K562 (cell line): Measurements from ENCODE around the gene COL1A1. TPM values are rescaled to one million over a fixed set of nuclear protein-coding genes. Genes with fewer than 3 reads are reported as not detected.

Source experiments
- ATAC-seq: fragments of 200-7000 bp; cut with Tn5 transposase; 3 replicates; pipeline ENCODE4 v1.9.1; 2020; ENCODE audit warnings: moderate library complexity
- BruUV-seq: library from RNA; stranded (reverse); fragments of 400-500 nt; replicated peaks from 2 replicates; lab custom pipeline; 2021; lab: Mats Ljungman, UMichigan
- CTCF ChIA-PET: fragments of 300-600 bp; formaldehyde crosslinking; extraction: SDS; loops from one replicate; lab custom pipeline; 2021; ENCODE audit warnings: low intra/inter-chr PET ratio; lab: Yijun Ruan, JAX
- POLR2A ChIA-PET: fragments of 300-600, 350-650 bp; sonication (Branson Sonifier 250); formaldehyde crosslinking; extraction: SDS; loops from one replicate; lab custom pipeline; 2021; ENCODE audit warnings: antibody characterized with exemption, inconsistent platforms; lab: Yijun Ruan, JAX
- DNase-seq, 4 experiments: peaks; one replicate each; pipeline versions ENCODE4 v3.0.0 to v3.0.0-alpha.2; 2011 to 2018; ENCODE audit warnings: low spot score in 3 of 4, mixed read lengths in 3 of 4; ENCODE audit errors: extremely low read depth in 1 of 4
- FAIRE-seq: peaks from 2 replicates; lab custom pipeline; 2011; peaks lifted over from hg19 to GRCh38; lab: Jason Lieb, UNC
- H2AFZ ChIP-seq: 2 replicates; pipeline ENCODE4 v1.6.0; 2011; ENCODE audit warnings: low read depth, low read length, control low read depth, inconsistent platforms
- H3K27ac ChIP-seq: fragments of 200-600 bp; 3 replicates; pipeline ENCODE4 v1.8.0; 2011; ENCODE audit warnings: low read depth, mild to moderate bottlenecking, control low read depth, inconsistent platforms, low read length, moderate library complexity, mixed read lengths; ENCODE audit errors: extremely low read depth
- H3K27me3 ChIP-seq, 2 experiments: fragments of 300-600 bp in 1 of 2; 2 replicates in 1 of 2; 3 replicates in 1 of 2; pipeline versions ENCODE4 v1.6.0 to v1.8.0; 2011; ENCODE audit warnings: inconsistent platforms in 2 of 2, low read length in 2 of 2, mild to moderate bottlenecking in 1 of 2, mixed read lengths in 1 of 2, moderate library complexity in 1 of 2; ENCODE audit not compliant: control insufficient read depth in 2 of 2, insufficient read depth in 2 of 2
- H3K36me3 ChIP-seq: fragments of 300-600 bp; 3 replicates; pipeline ENCODE4 v1.8.0; 2011; ENCODE audit warnings: mild to moderate bottlenecking, low read length, inconsistent platforms; ENCODE audit not compliant: control insufficient read depth, insufficient read depth
- H3K4me1 ChIP-seq, 2 experiments: fragments of 200-600 bp in 1 of 2; replicated peaks in 1 of 2; 2 replicates in 1 of 2; 3 replicates in 1 of 2; pipeline versions ENCODE4 v1.5.1 to v1.8.0; 2011; ENCODE audit warnings: inconsistent platforms in 2 of 2, low read length in 2 of 2, mild to moderate bottlenecking in 1 of 2, mixed read lengths in 1 of 2, moderate library complexity in 1 of 2; ENCODE audit not compliant: control insufficient read depth in 2 of 2, insufficient read depth in 2 of 2
- H3K4me2 ChIP-seq: 2 replicates; pipeline ENCODE4 v1.6.1; 2011; ENCODE audit warnings: low read length, control low read depth, inconsistent platforms, mixed read lengths; ENCODE audit not compliant: insufficient read depth
- H3K4me3 ChIP-seq: fragments of 200-600 bp; sonication (generic), shearing (Covaris generic); 2 replicates; pipeline ENCODE4 v1.5.1; 2016; ENCODE audit warnings: control low read depth, inconsistent platforms
- H3K79me2 ChIP-seq: fragments of 200-600 bp; 3 replicates; pipeline ENCODE4 v1.8.0; 2011; ENCODE audit warnings: low read length, inconsistent platforms; ENCODE audit not compliant: control insufficient read depth, insufficient read depth
- H3K9ac ChIP-seq, 2 experiments: 2 replicates each; pipeline versions ENCODE4 v1.6.0 to v1.6.1; 2011; ENCODE audit warnings: low read depth in 2 of 2, low read length in 2 of 2, control low read depth in 1 of 2, inconsistent platforms in 1 of 2, mild to moderate bottlenecking in 1 of 2, mixed read lengths in 1 of 2; ENCODE audit not compliant: insufficient read depth in 1 of 2
- H3K9me1 ChIP-seq: one replicate; pipeline ENCODE4 v1.6.0; 2011; ENCODE audit warnings: inconsistent platforms, mild to moderate bottlenecking, low read length, moderate library complexity; ENCODE audit not compliant: control insufficient read depth, insufficient read depth
- H3K9me3 ChIP-seq: replicated peaks from 2 replicates; pipeline ENCODE4 v1.5.1; 2011; ENCODE audit warnings: low read depth, low read length, inconsistent platforms; ENCODE audit not compliant: control insufficient read depth, insufficient read depth
- H4K20me1 ChIP-seq: replicated peaks from 2 replicates; pipeline ENCODE4 v1.6.1; 2011; ENCODE audit warnings: low read length, inconsistent platforms, mixed read lengths; ENCODE audit not compliant: control insufficient read depth, insufficient read depth
- CREM ChIP-seq: IDR thresholded peaks from 2 replicates; pipeline ENCODE4 v1.6.1; 2014; ENCODE audit warnings: antibody characterized with exemption, low read depth
- FOXK2 ChIP-seq, 2 experiments: fragments of 450-650 bp; IDR thresholded peaks in 1 of 2; conservative IDR thresholded peaks in 1 of 2; 2 replicates each; pipeline ENCODE4 v1.6.1; 2016; ENCODE audit warnings: low read depth in 2 of 2, mild to moderate bottlenecking in 1 of 2
- HDAC3 ChIP-seq: fragments of 450-650 bp; IDR thresholded peaks from 2 replicates; pipeline ENCODE4 v1.6.1; 2018; ENCODE audit warnings: borderline replicate concordance, mild to moderate bottlenecking, moderate library complexity; ENCODE audit not compliant: partially characterized antibody
- ZNF174 ChIP-seq: fragments of 250-450 bp; sonication (Bioruptor Pico); IDR thresholded peaks from 2 replicates; pipeline ENCODE4 v1.4.0; 2020; ENCODE audit warnings: mild to moderate bottlenecking
- WGBS: fragments of 100-300 bp; shearing (Covaris generic); methylation state at CpG from one replicate; pipeline ENCODE4 v1.1.6; 2016; ENCODE audit warnings: low coverage, mixed read lengths; ENCODE audit not compliant: insufficient coverage; ENCODE audit errors: missing lambda C conversion rate; 5-methylcytosine and 5-hydroxymethylcytosine counted together
- in situ Hi-C: fragments of 300-500 bp; cut with MboI; formaldehyde crosslinking; loops from 4 replicates; pipeline ENCODE4 v1.15.0; 2018; ENCODE audit warnings: inconsistent platforms, mixed read lengths
- intact Hi-C: fragments of 100-400 bp; cut with micrococcal nuclease; formaldehyde crosslinking; loops from 2 replicates; pipeline ENCODE4 v1.14.2; 2022
- polyA plus RNA-seq, 8 experiments: library from polyadenylated mRNA; depleted of rRNA in 4 of 8; stranded (reverse) in 5 of 8; unstranded in 3 of 8; fragments of >200 nt; fragmentation: Nextera tagmentation in 2 of 8; fragmentation: Illumina TruSeq in 1 of 8; extraction: Ambion mirVana in 2 of 8; extraction: Trizol in 1 of 8; gene quantifications; 2 replicates each; pipeline versions ENCODE4 v1.2.1 to v1.2.3, GENCODE V29; 2011 to 2014; ENCODE audit warnings: inconsistent platforms in 1 of 8, missing spikeins in 1 of 8
- total RNA-seq, 7 experiments: library from RNA; depleted of rRNA in 6 of 7; stranded (reverse); fragments of >200 nt in 6 of 7; fragmentation: Illumina TruSeq in 2 of 7; extraction: Trizol in 2 of 7; gene quantifications; 2 replicates each; pipeline versions ENCODE4 v1.2.1 to v1.2.3, GENCODE V29; 2011 to 2021; ENCODE audit warnings: low replicate concordance in 1 of 7
- TF ChIP-seq, protein P1 (sequence below): sonication (generic); formaldehyde crosslinking; IDR thresholded peaks from 2 replicates; pipeline ENCODE4 v1.9.0; 2022; ENCODE audit warnings: mild to moderate bottlenecking, missing genetic modification reagents
- TF ChIP-seq, protein P2 (sequence below): sonication (generic); formaldehyde crosslinking; IDR thresholded peaks from 2 replicates; pipeline ENCODE4 v1.5.0; 2020; ENCODE audit warnings: missing genetic modification reagents
- TF ChIP-seq, protein P3 (sequence below), 2 experiments: fragments of 450-650 bp; conservative IDR thresholded peaks; 2 replicates each; pipeline ENCODE4 v1.6.1; 2017; ENCODE audit warnings: mild to moderate bottlenecking in 2 of 2, moderate library complexity in 2 of 2

Gene COL1A1
- total and polyA plus RNA-seq, 9 of the 15 experiments (the other 6 are each of a cell fraction or from before 2014, with no cell fraction given), result 0.04 to 3.4 (median 0.18) TPM

DNA sequence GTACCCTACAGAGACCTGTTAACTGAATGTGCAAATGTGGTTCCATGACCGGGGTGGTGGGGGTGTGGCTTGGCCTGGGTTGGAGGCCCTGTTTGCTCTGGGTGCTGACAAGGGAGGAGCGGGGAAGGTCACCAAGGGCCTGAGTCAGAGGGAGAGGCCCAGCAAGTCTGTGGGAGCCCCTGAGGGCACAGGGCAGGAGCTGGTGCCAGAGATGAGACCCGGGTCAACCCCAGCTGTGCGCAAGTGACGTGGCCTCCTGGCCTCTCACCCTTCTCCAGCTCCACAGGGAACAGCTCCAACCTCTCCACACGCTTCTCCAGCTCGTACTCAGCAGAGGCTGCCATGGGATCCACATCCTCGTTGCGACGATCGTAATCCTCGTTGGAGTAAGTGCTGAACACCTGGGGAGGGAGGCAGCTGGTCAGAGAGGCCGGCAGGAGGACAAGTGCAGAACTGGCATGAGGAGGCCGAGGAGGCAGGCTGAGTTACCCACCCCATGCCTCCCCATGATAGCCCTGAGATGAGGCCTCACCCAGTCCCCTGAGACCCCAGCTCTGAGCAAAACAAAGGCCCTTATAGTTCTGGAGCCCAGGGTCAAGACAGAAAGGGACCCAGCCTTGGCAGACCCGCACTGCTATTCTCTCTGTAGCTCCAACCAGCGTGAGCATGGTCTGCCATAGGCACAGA lies 56.4 kb downstream of the COL1A1 start:
- CTCF ChIA-PET, result no interaction called here
- H3K9ac ChIP-seq, result peak overlapping the region in 1 of 2 experiments; percentile 77; a peak in 2 of 4 replicates
- H3K9me3 ChIP-seq, result no peaks in the 10 kb centered on the region
- in situ Hi-C loops, result no loop called here
- H3K79me2 ChIP-seq, result peaks cover 77% of the 10 kb centered on the region
- H3K27me3 ChIP-seq, result no peaks in the 10 kb centered on the region
- POLR2A ChIA-PET, result interaction anchor here (0.5 to 1.1 kb wide), 3 partner anchors 9 to 1603 kb away, joined by 3 to 5 read pairs (median 3); no protein-coding TSS in a partner anchor
- H3K9me1 ChIP-seq, result peaks cover 14% of the 10 kb centered on the region
- peaks cover 19% of the 10 kb centered on the region for H4K20me1 ChIP-seq
- no peak for FAIRE-seq
- H3K4me2 ChIP-seq, result no peak overlapping the region
- no peak overlapping the region for H2AFZ ChIP-seq
- peaks cover 80% of the 10 kb centered on the region for H3K36me3 ChIP-seq
- no peak for ATAC-seq
- H3K27ac ChIP-seq, result no peak overlapping the region
- BruUV-seq, result no TSS peak
- no peak overlapping the region for H3K4me3 ChIP-seq
- TF ChIP-seq HDAC3, result no peak
- peaks cover 25 to 60% of the 10 kb centered on the region in 2 experiments; a peak in 4 of 5 replicates for H3K4me1 ChIP-seq
- no peak for DNase-seq
- intact Hi-C loops, result no loop called here
- WGBS, result 92% methylated on average over 16 of the region's 16 CpGs

DNA sequence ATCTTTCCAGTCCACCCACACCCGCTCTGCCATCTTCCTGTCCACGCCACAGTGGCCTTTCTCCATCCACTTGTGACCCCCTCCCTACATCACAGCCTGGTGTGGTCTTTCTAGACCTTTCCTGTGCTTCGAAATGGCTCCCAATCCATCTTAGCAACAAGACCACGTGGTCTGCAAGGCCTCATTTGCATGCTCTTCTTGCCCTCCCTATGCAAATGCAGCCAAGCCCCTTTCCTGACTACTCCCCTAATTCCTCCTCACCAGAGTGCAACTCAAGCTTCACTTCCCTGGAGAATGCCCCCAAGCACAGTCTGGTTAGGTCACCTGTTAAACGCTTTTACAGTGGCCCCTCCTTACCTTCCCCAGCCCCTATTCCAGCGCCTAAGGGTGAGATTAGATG lies 57.1 kb downstream of the COL1A1 start:
- WGBS, result 80% methylated on average over 6 of the region's 6 CpGs
- CTCF ChIA-PET, result no interaction called here
- no peak overlapping the region for H3K9ac ChIP-seq
- ATAC-seq, result no peak
- H3K9me3 ChIP-seq, result no peaks in the 10 kb centered on the region
- H4K20me1 ChIP-seq, result peaks cover 20% of the 10 kb centered on the region
- H3K36me3 ChIP-seq, result peaks cover 85% of the 10 kb centered on the region
- H3K27me3 ChIP-seq, result no peaks in the 10 kb centered on the region
- H3K9me1 ChIP-seq, result peaks cover 17% of the 10 kb centered on the region
- in situ Hi-C loops, result no loop called here
- DNase-seq, result no peak
- H3K27ac ChIP-seq, result no peak overlapping the region; the same call in 2 of the 3 replicates
- no peak overlapping the region for H2AFZ ChIP-seq
- POLR2A ChIA-PET, result interaction anchor here (1.1 kb wide), 1 partner anchor 10 kb away, joined by 5 read pairs; no protein-coding TSS in a partner anchor
- BruUV-seq, result no TSS peak
- FAIRE-seq, result peak; percentile 23
- H3K4me3 ChIP-seq, result no peak overlapping the region
- intact Hi-C loops, result no loop called here
- H3K79me2 ChIP-seq, result peaks cover 70% of the 10 kb centered on the region
- H3K4me2 ChIP-seq, result no peak overlapping the region
- peaks cover 25 to 57% of the 10 kb centered on the region in 2 experiments; a peak in 4 of 5 replicates for H3K4me1 ChIP-seq
- TF ChIP-seq, protein P1, sequence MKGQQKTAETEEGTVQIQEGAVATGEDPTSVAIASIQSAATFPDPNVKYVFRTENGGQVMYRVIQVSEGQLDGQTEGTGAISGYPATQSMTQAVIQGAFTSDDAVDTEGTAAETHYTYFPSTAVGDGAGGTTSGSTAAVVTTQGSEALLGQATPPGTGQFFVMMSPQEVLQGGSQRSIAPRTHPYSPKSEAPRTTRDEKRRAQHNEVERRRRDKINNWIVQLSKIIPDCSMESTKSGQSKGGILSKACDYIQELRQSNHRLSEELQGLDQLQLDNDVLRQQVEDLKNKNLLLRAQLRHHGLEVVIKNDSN (CRISPR knock-in tag), result peak; percentile 62
- TF ChIP-seq, protein P2, sequence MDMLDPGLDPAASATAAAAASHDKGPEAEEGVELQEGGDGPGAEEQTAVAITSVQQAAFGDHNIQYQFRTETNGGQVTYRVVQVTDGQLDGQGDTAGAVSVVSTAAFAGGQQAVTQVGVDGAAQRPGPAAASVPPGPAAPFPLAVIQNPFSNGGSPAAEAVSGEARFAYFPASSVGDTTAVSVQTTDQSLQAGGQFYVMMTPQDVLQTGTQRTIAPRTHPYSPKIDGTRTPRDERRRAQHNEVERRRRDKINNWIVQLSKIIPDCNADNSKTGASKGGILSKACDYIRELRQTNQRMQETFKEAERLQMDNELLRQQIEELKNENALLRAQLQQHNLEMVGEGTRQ (CRISPR knock-in tag), result peak; percentile 43
- TF ChIP-seq FOXK2 (conservative IDR thresholded peaks at IDR 0.05 in 1 of 2, IDR thresholded peaks at IDR 0.05 in 1 of 2; ENCODE audit: low read depth in 2 of 2) (0 out of 4 replicates have a peak, but pooled peaks of 1 of the 2 experiments have one; percentile 26), ZNF174 (CRISPR knock-in tag) (no peak), CREM (no peak)
- TF ChIP-seq, protein P3, sequence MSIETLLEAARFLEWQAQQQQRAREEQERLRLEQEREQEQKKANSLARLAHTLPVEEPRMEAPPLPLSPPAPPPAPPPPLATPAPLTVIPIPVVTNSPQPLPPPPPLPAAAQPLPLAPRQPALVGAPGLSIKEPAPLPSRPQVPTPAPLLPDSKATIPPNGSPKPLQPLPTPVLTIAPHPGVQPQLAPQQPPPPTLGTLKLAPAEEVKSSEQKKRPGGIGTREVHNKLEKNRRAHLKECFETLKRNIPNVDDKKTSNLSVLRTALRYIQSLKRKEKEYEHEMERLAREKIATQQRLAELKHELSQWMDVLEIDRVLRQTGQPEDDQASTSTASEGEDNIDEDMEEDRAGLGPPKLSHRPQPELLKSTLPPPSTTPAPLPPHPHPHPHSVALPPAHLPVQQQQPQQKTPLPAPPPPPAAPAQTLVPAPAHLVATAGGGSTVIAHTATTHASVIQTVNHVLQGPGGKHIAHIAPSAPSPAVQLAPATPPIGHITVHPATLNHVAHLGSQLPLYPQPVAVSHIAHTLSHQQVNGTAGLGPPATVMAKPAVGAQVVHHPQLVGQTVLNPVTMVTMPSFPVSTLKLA (conservative IDR thresholded peaks at IDR 0.05), result peak in 1 of 2 experiments; percentile 32; a peak in 1 of 4 replicates
- TF ChIP-seq, all 486 proteins: peak for 4
